Measurements from ENCODE around the gene CTCFL.

The CTCFL gene

DNA sequence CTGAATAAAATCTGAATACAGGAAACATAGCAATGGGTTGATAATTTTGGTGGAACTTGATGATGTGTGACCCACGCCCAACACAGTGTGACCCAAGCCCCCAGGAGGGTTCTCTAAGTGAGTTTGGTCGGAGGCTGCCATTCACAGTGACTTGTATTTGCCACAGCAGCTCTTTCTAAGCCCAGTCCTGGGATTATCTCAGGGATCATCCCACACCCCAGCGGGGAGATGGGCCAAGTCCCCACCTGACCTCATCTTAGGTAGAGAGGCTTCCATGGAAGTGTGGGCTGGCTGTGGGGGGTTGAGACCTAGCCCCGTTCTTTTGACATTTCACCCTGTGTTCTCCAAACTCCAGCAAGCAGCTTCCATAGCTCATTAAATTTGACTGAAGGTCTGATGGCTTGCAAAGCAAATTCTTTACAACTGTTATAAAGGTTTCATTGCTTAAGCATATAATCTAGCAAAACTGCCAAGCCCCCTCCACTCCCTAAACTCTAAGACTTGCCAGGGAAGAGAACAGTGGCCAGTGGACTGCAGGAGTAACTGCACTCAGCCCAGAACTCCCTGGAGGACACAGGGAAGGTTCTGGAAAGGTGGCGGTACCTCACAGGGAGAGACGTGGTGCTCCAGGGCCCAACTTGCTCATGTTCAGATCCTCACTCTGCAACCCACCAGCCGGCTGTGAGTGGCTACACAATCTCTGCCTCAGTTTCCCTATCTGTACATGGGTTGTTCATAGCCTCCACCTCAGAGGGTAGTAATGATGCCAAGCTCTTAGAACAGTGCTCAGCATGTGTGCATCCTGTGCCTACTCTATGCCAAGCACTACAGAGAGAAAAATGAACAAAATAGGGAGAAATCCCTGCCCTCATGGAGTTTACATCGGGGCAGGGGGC, 35.0 kb upstream of the CTCFL start:
- DNase-seq: no peak

DNA sequence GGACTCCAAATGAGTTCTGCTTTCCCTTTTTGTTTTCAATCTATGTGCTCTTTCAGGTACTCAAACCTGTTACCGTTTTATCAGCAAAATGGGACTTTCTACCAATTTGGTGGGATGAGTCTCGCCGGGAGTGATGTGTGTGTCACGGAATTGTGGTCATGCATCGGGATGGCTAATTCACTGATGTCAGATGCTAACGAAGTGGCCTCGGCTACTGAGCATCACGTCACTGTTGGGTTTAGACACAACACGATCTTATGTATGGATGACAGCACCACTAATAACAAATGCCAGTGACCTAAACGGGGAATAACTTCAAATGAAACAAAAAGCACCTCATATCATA, 34.3 kb upstream of the CTCFL start:
- no peak for DNase-seq

DNA sequence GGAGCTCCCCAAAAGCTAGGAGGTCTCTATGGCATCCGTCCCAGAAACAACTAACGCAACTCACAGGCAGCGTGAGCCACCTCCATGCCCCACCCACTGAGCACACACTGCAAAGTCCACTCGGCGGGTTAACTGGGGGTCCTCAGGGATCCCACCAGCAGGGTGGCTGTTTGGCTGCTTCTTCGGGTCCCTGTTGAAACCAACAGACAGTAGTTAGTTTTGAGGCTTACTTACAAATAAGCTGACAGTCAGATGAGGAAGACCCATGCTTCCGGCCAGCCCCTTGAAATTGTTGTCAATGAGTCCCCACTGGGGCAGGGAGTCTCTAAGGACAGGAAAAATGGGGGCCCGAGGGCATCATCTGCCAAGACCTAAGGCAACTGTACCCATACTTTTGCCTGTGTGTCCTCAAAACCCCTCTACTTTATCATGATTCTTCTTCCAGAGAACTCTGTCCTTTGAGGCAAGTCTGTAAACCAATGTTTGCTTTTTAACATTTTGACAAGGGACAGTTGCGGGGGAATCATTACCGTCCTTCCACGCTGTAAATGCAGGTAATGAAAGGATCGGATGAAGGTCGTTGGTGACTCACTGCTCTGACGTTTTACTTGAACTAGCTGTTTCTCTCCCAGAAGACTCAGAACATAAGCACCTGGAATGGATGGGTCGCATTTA, 33.8 kb upstream of the CTCFL start:
- no peak for DNase-seq

DNA sequence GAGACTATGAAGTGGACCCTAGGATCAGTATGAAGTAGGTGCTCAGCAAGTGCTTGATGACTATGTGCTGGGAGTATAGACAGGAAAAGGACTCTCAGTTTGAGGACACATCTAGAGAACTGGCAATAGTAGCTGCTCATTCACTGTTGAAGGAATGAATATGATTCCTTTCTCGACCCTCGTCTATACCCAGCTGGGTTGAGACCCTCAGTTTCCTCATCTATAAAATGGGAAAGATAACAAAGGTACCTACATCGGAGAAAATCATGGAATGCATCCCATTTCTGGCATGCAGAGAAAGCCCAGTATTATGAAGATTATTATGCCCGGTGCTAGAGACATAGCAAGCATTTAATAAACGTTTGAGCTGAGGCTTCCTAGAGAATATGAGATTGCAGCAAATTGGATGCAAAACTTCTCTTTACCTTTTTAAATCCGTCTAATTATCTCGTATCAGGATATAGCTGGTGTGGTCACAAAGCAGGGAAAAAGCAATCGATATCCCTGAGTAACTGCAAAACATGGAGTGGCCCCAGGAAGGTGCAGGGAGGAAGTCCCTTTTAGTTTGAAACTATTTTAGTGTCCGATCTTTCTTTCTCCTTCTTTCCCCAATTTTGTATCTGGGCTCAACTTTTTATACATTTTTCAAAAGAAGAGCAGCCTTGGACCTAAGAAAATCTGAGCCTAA, 33.1 kb upstream of the CTCFL start:
- DNase-seq: no peak

DNA sequence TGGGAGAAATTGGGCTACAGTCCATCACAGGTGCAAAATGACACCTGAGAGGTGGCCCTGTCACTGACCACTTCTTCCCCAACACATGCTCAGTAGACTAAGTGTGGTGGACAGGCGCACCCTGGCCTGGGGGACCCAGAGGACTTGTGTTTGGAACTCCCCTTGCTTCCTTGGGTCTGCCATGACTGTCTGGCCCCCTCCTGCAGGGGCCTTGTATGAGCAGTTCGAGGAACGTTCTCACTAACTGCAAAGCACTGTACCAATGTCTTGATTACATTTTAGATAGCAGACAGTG, 32.0 kb upstream of the CTCFL start:
- DNase-seq: no peak

DNA sequence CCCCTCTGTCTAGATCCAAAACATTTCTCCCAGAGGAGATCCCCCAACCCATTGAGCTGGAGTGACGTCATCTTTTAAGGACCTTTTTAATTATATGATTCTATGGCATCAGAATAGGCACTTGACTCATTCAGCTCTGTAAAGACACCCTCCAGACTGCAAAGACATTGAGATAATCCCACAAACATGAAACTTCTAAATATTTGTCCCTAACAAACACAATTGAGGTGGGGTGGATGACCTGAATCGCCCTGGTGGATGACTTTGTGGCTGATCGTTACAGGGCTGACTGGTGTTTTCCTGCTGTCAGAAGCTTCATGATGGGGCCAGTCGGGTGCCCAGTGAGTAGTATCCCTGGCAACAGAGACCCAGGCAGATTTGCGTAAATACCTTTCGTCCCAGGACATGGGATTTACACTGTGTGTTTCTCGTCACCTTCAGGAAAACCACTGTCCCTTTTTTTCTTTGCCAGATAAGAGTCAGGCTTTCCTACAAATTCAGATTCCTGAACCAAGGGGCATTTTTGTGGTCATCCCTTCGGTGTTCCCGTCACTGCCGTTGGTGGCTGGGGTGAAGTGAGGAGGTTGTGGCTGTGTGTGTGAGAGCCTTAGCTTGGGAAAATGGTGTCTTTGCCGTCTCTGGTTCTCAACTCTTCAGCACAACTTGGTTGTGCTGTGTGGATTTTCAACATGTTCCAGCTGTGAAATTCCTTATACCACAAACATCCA, 30.7 kb upstream of the CTCFL start:
- DNase-seq: no peak

DNA sequence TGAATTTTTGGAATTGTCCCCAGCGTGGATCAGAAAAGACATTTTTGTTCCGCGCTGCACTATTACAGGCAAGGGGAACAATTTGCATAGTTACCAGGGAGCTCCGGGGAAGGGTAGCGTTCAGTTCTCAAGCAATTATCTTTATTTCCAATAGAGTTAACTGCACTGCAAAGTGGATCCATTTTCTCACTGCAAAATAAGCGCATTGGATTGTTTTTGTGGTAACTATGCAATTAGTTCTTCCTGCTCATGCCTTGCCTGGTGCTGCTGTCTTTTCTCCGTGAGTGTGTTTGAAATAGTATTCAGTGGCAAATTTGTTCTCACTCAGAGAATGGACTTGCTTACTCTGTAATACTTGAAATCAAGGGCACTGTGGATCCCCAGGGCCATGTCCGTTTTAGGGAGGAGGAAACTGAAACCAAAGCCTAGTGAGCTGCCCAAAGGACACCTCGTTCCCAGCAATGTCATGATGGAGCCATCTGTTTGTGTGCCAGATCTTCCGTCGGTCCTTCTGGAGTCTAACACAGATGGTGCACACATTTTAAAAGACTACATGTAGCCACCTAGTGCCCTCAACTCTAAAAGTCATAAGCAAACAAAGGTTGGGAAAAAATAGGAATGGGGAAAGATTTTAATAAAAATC, 28.6 kb upstream of the CTCFL start:
- no peak for DNase-seq

DNA sequence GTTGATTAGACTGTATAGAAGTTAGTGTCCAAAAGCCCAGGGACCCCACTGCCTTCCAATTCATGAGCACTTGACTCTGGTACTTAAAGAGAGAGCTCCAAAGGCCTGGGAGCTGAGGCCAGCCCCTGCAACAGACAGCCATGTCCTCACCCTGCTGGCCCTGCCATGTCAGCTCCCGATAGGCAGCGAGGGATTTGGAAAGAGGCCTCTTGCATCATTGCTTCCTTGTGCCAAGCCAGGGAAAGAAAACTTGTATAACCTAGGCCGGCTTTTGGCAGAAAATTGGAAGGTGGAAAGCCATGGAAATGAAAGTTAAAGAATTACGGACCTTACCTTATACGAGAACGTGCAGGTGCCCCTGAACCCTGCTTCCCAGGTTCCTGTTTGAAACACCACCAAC, 27.5 kb upstream of the CTCFL start:
- no peak for DNase-seq

DNA sequence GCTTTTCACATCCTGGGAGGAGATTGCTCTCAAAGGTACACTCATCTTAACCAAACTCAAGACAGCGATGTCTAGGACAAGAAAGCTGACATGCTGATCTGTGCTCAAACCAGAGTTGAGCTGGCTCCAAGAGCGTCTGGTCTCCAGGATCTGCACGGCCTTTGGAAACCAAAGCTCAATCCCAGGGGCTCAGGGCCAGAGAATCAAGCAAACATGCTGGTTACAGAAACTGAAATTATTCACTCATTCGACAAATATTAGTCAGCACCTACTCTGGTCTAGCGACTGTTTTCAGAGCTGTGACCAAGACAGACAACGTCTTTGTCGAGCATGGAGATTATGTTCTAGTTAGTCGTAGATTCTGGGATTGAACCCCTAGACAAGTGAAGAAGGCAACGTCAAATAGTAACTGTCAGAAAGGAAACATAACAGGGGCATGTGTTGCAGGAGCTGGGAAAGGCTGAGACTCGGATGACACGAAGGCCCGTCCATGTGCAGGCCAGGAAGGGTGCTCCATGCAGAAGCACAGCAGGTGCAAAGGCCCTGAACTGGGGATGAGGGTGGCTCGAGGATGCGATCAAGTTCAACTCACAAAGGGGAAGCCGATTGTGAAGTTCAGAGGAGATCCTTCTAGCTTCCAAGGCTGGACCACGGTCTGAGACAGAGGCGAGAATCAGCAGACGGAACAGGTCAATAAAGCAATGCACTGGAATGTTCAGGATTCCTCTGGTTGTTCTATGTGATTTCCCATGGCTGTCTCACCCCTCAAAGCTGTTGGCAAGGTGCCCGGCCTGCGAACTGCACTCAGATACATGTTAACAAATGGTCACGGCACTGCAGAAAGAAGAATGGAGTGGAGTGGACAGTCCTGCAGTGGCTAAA, 23.5 kb upstream of the CTCFL start:
- no peak for DNase-seq

DNA sequence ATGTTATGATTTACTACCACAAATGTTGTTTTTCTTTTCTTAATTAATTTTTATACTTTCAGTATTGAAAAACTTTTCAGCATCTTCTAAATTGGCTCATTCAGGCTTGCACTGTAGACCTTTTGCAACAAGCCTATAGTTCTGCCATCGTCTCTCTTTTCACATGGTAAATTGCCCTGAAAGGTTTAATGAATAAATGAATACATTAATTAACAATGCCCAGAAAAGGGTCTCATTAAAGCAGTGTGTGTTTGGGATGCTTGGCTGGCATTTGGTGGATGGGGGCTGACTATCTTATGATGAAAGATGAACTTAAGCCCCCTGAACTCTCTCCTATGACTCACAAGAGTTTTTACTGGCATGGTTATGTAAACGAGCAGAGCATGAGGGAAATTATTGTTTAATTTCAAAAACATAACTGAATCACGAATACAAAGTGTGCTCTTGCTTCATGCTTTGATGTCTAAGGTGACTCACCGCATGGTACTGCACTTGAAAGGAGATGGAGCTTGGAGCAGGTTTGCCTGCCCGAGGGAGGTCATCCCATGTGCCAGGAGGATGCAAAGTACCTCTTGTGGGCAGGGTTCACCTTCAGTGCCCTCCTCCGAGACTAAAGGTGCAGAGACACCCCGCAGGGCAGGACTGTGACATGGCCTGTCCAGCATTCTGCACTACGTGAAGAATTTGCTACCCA, 22.2 kb upstream of the CTCFL start:
- no peak for DNase-seq

DNA sequence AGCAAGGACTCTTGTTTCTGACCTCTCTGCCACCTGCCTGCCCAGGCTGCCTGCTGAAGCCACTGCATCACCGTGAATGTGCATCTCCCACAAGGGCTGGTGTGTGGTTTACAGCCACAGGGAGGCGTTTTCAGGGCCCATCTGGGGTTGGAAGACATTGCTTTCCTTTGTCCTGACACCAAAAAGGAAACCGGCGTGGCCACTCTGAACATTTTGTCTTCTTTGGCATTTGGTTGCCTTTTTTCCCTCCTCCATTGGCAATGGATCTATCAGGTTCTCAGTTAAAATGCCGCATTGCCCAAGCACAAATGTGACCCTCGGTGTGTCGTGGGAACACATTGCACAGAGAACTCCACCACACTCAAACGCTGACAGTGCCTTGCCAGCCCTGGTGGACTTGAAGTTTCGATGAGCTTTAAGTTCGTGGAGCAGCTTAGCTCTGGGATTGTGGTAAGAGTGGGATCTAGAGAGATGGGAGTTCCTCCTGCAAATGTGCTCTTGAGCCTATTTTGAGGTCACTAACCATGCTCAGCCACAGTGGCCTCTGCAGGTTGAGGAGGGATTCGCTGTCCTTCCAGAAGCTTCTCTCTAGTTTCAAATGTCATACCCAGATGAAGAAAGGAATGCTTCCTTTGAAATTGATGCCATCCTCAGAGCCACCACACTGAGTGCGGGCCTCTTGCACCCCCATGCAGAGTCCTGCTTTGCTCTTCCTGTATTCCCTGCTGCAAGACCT, 21.2 kb upstream of the CTCFL start:
- no peak for DNase-seq

DNA sequence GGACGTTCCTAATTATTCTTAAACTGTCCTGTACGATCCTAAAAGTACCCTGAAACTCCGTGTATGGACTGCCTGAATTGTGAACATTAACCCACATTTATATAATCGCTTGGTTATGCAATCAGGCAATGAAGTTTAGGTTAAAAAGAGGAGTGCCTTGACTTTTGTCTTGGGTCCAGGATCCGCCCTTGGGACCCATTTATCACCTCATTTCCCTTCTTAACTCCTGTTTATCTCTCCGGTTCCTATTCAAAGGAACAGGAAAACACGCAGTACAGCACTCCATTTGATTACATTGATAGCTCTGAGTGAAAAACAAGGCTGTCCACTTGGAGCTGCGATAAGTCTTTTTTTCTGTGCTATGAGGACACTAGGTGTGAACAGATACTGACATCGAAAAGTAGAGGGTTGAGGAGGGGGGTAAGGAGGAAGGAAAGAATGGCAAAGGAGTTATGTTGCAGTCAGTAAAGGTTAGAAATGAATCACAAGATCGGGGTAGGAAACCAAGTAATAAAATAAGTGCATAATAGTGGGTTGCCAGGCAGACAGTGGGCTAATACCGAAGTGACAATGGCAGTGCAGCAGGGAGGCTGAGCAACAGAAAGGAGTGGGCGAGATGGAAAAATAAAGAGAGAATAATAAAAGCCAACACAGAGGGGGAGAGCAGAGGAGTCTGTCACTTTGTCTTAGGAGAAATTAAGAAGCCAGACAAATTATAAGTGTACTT, 20.1 kb upstream of the CTCFL start:
- no peak for DNase-seq

DNA sequence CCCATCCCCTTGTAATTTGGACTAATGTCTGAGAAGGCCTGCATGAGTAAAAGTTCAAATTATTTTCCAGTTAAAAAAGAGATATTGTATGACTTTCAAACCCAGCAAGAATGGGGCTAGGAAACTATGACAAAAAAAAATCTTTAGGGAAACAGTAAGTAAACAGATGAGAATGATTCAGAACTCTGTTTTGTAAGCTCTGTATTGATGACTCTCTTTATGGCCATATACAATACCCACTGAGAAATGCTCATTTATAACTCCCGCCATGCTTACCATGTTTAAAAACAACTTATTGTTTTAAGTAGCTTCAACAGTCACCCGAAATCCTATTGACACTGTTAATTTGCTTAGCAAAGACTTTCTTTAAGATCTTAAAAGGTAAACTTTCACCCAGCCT, 18.8 kb upstream of the CTCFL start:
- no peak for DNase-seq

DNA sequence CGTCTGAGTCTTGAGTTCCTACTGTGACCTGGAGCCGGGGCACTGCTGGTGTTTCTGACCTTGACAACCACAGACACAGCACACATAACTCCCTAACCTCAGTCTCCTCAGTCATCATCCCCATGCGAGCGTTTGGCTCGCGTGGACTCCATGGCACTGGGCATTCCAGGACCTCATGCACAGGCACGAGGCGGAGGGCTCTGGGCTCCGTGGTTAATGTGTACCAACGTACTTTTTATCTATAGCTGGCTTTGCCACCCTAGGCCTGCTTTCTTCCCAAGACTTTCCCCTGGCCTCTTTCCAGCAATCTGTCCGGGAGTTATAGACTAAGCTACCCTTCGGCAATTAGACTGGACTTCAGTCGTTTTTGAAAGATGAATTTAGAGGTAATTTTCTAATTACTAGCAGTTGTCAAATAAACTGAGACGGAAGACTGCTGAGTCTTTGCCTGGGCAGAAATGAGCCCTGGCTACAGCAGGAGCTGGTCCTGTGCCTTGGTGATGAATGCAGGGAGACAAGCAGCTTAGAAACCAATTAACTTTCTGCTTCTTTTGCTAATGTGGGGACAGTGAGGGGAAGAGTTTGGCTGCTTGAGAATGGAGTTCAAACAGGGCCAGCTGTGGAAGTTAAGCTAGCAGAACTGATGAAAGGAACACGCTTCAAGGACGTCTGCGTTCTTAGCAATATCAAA, 16.1 kb upstream of the CTCFL start:
- DNase-seq: no peak

DNA sequence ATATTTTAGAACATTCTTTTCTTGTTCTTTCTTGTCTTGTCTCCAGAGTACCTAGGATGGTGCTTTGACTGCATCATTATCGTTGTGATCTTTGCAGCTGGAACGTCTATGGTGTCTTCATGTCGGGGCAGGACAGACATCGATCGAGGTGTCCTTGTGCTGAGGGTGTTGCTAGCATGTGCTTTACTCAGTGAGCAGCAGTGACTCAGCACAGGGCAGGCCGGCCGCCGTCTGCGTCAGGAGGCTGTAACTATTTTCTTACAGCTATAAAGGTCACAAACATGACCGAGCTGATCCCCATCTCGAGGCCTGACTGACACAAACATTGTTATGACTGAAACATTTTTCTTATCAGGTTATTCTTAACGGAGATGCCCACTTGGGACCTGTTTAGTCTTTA, 14.9 kb upstream of the CTCFL start:
- no peak for DNase-seq

DNA sequence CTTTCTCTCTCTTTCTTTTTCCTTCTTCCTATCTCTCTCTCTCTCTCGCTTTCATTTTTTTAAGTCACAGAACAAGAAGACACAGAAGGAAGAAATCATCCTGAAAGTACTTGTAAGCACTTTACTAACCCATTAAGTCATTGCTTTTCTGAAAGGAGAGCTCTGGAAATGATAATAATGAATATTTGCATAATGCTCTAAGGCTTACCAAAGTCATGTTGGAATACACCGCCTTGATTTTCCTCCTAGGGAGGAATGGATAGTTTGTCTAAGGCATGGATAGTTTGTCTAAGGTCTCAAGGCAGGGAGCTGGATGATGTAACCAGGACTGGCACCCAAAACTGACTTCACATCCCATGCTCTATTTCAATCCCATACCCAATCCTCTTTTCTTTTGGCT, 12.9 kb upstream of the CTCFL start:
- no peak for DNase-seq

DNA sequence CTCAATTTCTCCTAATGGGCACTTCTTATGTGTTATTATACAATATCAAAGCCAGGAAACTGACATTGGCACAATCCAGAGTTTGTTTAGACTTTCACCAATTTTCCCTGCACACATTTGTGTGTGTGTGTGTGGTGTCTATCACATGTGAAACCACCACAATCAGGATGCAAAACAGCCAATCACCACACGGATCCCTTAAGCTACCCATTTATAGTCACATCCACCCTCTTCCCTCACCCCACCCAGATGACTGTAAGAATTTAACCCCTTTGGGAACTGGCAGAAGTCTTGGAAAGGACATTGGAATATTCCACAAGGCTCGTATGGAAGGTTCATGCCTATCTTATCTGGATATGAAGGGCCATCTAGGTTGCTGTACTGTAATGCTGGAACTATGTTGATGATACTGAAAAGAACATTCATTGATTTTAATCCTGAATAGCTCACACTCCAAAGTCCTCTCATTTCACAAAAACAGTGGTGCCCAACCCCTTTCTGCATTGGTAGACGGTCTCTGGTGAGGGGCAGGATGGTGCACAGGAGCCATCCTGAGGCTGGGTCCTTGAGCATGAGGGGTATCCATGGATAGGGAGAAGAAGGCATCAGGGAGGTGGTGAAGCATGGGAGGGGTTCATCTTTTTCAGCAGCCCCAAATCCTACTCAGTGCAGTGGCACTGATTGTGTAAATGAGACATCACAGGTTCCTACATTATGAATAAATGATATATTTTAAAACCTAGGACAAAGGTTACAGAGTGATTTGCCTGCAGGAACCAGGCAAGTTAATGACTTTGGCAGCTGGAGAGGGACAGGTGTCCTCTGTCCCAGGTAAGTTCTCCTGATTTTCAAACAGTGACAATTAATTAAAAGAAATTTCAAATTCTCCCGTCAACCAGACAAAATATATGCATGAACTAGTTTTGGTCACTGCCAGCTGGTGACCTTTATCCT, 12.1 kb upstream of the CTCFL start:
- DNase-seq: no peak

DNA sequence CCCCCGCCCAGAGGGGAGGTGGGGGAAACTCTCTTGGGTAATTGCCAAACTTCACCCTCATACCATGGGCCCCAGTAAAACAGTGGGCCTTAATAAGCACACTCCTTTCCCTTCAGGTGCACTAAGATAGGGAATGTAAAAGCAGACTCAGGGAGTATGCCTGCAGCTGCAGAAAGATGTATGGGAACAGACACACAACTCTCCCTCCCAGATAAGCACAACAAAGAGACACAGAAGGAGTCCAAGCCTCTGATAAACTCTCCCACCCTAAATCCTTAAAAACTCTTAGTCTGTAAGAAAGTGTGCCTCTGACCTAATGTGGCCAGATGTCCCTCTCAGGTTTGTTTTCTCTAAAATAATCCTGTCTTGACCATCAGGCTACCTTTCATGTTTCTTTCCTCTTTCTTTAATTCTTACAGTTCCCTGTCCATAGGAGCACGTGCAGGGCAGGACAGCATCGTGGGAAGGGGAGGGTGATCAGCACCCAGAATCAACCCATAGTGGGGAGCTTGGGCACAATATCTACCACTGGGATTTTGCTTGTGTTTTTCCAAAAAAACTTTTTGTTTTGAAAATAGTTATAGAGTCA, 11.3 kb upstream of the CTCFL start:
- no peak for DNase-seq

Measured in SHP77 treated with DMSO at 0.1 percent for 48 hours (cell line).